ENCODE data around the gene FOXD2.

FOXD2 gene

DNA sequence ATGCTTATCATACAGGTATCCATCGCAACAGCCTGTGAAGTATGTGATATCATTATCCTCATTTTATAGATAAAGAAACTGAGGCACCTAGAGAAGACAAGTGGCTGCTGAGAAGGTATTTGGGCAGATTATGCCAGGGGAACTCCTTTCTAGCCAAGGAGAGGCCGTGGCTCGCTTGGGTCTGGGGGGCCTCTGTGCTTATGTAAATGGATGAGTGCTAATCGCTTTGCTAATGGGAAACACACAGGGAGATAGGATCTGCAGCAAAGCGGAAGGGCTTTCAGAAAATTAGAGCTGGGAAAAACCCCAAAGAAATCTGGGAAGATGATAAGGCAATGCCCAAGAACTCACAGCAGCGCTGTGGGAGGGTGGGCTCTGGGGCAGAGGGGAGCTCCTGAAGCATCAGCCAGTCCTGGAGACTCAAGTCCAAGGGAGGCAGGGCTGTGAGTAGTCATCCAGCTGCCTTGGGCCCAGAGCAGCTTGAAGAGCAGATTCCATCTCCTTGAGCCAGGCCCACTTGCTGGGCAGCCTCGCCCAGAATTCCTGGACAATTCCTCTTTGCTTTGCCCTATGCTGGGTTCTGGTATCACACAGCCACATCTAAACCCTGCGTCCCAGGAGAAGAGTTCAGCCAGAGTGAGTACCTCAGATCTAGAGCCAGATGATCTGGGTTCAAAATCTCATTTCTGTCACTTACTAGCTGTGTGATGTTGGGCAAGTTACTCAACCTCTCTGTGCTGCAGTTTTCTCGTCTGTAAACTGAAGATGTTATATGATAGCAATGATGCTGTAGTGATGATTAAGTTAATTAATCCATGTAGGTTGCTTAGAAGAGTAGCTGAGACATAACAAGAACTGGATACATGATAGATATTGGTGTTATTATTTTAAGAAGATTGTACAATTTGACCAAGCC lies 36.7 kb downstream of the FOXD2 start:
- H3K4me2 ChIP-seq (ENCODE audit: low read length), result no peak overlapping the region
- no peaks in the 10 kb centered on the region for H3K4me1 ChIP-seq (ENCODE audit: control insufficient read depth, insufficient read depth, low read length)
- no peaks in the 10 kb centered on the region for H3K9me3 ChIP-seq (replicated peaks; ENCODE audit: low read length)
- H3K27me3 ChIP-seq (ENCODE audit: control insufficient read depth, insufficient read depth, low read length), result peaks cover 9% of the 10 kb centered on the region
- H3K4me3 ChIP-seq (ENCODE audit: low read length), result no peak overlapping the region
- no peak overlapping the region for H3K9ac ChIP-seq (ENCODE audit: low read depth, low read length)
- no peaks in the 10 kb centered on the region for H3K36me3 ChIP-seq (ENCODE audit: insufficient read depth, low read length)

DNA sequence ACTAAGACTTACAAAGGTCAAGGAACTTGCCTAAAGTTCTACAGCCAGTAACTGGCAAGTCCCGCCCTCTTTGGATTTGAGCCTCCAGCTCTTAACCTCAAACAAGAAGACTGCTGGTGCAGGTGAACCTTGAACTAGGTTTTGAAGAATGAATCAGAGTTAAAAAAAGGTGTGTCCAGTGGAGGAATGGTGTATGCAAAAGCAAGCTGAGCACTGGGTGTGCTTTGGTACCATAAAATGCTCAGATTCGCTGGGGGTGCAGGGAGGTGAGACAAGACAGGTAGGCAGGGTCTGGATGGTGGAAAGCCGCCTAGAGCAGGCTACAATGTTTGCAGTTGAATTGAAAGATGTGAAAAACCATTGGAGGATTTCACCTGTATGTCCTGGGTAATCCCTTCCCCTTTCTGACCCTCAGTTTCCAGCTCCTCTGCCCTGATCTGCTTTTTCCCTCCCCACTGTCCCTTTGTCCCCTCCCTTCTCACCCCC lies 39.8 kb downstream of the FOXD2 start:
- Histone ChIP-seq H3K4me1 (ENCODE audit: control insufficient read depth, insufficient read depth, low read length) (no peaks in the 10 kb centered on the region), H3K36me3 (ENCODE audit: insufficient read depth, low read length) (no peaks in the 10 kb centered on the region), H3K27me3 (ENCODE audit: control insufficient read depth, insufficient read depth, low read length) (peaks cover 14% of the 10 kb centered on the region), H3K4me2 (ENCODE audit: low read length) (no peak overlapping the region), H3K9ac (ENCODE audit: low read depth, low read length) (no peak overlapping the region), H3K4me3 (ENCODE audit: low read length) (no peak overlapping the region), H3K9me3 (replicated peaks; ENCODE audit: low read length) (no peaks in the 10 kb centered on the region)

DNA sequence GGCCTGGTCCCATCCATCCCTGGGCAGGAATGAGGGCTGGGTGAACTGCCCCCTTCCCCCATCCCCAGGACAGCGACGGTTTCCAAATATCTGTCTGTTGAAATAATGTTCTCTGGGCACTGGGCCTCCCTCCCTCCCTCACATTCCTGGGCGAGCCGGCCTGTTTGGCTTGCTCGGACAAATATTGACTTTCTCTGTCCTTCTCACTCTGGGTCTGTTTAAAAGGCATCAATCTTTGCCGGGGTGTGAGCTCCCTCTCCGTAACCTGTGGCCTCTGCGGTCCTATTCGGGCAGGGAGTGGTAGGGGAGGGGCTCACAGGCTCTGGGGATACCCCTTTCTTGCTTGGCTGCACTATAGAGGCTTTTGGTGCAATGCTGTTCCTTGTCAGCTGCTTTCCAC lies 40.2 kb downstream of the FOXD2 start:
- Histone ChIP-seq H3K9ac (ENCODE audit: low read depth, low read length) (no peak overlapping the region), H3K9me3 (replicated peaks; ENCODE audit: low read length) (no peaks in the 10 kb centered on the region), H3K4me1 (ENCODE audit: control insufficient read depth, insufficient read depth, low read length) (no peaks in the 10 kb centered on the region), H3K4me3 (ENCODE audit: low read length) (no peak overlapping the region), H3K36me3 (ENCODE audit: insufficient read depth, low read length) (no peaks in the 10 kb centered on the region), H3K4me2 (ENCODE audit: low read length) (no peak overlapping the region), H3K27me3 (ENCODE audit: control insufficient read depth, insufficient read depth, low read length) (peaks cover 14% of the 10 kb centered on the region)

DNA sequence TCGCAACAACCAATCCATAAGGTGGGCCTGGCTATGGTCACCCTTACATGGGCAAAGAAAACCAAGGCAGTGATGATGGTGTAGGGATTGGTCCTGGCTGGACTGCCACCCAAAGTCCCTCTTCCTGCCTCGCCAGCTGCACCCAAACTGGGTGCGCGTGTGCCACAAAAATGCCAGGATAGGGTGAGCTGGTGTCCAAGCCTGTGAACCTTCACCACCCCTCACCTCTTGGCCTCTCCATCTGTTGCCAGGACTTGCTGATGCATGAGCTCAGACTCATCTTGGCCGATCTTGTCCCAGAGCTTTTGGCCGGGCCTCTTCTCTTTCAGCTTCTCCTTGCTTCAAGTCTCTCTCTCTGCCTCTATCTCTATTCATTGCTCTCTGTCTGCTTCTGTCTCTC lies 41.8 kb downstream of the FOXD2 start:
- Histone ChIP-seq H3K36me3 (ENCODE audit: insufficient read depth, low read length) (no peaks in the 10 kb centered on the region), H3K4me2 (ENCODE audit: low read length) (no peak overlapping the region), H3K9me3 (replicated peaks; ENCODE audit: low read length) (no peaks in the 10 kb centered on the region), H3K27me3 (ENCODE audit: control insufficient read depth, insufficient read depth, low read length) (peaks cover 14% of the 10 kb centered on the region), H3K4me3 (ENCODE audit: low read length) (no peak overlapping the region), H3K9ac (ENCODE audit: low read depth, low read length) (no peak overlapping the region), H3K4me1 (ENCODE audit: control insufficient read depth, insufficient read depth, low read length) (no peaks in the 10 kb centered on the region)

DNA sequence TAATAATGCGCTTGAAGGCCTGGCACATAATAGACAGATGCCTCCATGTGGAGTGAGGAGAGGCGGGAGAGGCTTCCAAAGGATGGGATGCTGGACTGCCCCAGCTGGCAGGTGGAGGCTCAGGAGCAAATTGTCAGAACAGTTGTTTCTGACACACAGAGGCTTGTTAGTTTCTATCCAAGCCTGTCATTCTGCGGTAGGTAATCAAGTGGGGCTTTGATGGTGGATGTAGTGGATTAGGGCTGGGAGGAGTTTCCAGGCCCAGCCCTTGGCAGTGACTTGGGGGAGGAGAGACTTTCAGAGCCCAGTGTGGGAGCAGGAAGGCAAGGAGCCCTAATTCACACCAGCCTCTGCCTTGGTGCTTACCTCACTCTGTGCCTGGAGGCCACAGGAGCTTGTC lies 44.1 kb downstream of the FOXD2 start:
- Histone ChIP-seq H3K4me2 (ENCODE audit: low read length) (no peak overlapping the region), H3K27me3 (ENCODE audit: control insufficient read depth, insufficient read depth, low read length) (peaks cover 9% of the 10 kb centered on the region)

DNA sequence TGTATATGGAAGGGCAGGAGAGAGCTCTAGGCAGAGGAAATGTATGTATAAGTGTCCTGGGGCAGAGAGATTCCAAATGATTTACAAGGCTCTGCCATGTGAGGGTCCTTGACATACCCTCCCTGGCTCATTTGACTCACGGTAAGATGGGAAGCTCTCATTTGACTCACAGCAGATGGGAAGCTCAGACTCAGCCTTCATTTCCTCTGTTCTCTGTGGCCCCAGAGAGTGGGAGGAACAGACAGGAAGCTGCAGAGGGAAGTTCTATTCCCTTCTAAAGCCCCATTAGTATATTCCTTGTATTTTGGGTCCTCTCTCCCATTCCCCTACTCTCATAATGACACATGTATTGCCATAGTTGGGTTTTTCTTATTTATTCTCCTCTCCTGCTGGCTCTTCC lies 44.9 kb downstream of the FOXD2 start:
- Histone ChIP-seq H3K36me3 (ENCODE audit: insufficient read depth, low read length) (no peaks in the 10 kb centered on the region), H3K9ac (ENCODE audit: low read depth, low read length) (no peak overlapping the region), H3K4me2 (ENCODE audit: low read length) (no peak overlapping the region), H3K4me1 (ENCODE audit: control insufficient read depth, insufficient read depth, low read length) (no peaks in the 10 kb centered on the region), H3K9me3 (replicated peaks; ENCODE audit: low read length) (no peaks in the 10 kb centered on the region), H3K27me3 (ENCODE audit: control insufficient read depth, insufficient read depth, low read length) (peaks cover 5% of the 10 kb centered on the region), H3K4me3 (ENCODE audit: low read length) (no peak overlapping the region)

More for the DNA sequence above, 44.1 kb downstream of the FOXD2 start:
- Histone ChIP-seq H3K9ac (ENCODE audit: low read depth, low read length) (no peak overlapping the region), H3K4me3 (ENCODE audit: low read length) (no peak overlapping the region), H3K36me3 (ENCODE audit: insufficient read depth, low read length) (no peaks in the 10 kb centered on the region), H3K4me1 (ENCODE audit: control insufficient read depth, insufficient read depth, low read length) (no peaks in the 10 kb centered on the region), H3K9me3 (replicated peaks; ENCODE audit: low read length) (no peaks in the 10 kb centered on the region)

DNA sequence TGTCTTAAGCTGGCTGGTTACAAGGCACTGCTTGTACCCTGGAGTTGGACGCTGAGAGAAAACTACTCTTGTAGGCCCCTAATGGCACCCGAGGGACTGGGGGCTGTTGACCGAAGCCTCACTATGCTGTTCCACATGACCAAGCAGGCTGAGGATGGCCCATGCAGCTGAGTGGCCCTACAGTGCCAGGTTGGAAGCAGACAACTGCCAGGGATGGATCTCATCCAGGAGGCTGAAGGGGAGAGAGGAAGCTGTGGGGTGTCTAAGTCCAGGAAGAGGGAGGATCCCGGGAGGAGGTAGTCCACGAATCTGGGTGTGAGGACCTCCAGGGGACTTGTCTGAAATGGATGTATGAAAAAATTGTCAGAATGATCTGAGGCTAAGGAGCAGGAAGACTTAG lies 45.8 kb downstream of the FOXD2 start:
- no peak overlapping the region for H3K9ac ChIP-seq (ENCODE audit: low read depth, low read length)
- no peak overlapping the region for H3K4me2 ChIP-seq (ENCODE audit: low read length)
- H3K4me3 ChIP-seq (ENCODE audit: low read length), result no peak overlapping the region
- no peaks in the 10 kb centered on the region for H3K9me3 ChIP-seq (replicated peaks; ENCODE audit: low read length)
- no peaks in the 10 kb centered on the region for H3K4me1 ChIP-seq (ENCODE audit: control insufficient read depth, insufficient read depth, low read length)
- H3K27me3 ChIP-seq (ENCODE audit: control insufficient read depth, insufficient read depth, low read length), result peaks cover 5% of the 10 kb centered on the region
- no peaks in the 10 kb centered on the region for H3K36me3 ChIP-seq (ENCODE audit: insufficient read depth, low read length)

DNA sequence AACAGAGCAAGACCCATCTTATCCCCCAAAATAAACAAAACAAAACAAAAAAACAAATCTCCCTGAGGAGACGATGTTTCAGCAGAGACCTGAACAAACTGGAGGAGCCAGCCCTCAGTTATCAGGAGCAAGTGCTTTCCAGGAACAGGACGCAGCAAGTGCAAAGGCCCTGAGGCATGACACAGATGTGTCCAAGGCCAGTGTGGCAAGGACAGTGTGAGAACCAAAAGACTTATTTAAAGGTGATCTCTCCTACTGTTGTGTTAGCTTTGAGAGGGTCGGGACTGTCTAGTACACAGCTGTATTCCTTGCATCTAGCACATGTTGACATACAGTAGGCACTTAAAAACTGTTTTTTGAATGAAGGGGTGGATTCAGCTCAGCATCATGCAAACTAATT lies 48.0 kb downstream of the FOXD2 start:
- H3K4me3 ChIP-seq (ENCODE audit: low read length), result no peak overlapping the region
- no peak overlapping the region for H3K4me2 ChIP-seq (ENCODE audit: low read length)
- no peaks in the 10 kb centered on the region for H3K36me3 ChIP-seq (ENCODE audit: insufficient read depth, low read length)
- H3K4me1 ChIP-seq (ENCODE audit: control insufficient read depth, insufficient read depth, low read length), result no peaks in the 10 kb centered on the region
- H3K9me3 ChIP-seq (replicated peaks; ENCODE audit: low read length), result no peaks in the 10 kb centered on the region
- H3K27me3 ChIP-seq (ENCODE audit: control insufficient read depth, insufficient read depth, low read length), result no peaks in the 10 kb centered on the region
- H3K9ac ChIP-seq (ENCODE audit: low read depth, low read length), result no peak overlapping the region

DNA sequence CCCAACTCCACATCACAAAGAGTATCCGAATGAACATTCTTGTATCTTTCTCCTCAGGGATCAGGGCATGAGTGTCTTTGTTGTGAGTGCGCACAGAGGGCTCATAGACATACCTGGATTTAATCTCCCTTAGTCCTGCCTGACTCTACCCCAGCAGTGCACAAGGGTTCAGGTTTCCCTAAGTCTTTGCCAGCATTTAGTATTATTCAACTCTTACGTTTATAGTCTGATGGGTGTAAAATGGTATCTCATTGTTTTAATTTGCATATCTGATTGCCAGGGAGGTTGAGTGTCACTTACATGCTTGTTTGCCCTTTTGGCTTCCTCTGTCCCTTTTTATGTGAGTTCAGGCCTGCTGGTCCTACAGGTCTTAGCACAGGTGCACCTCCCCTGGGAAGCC lies 49.5 kb downstream of the FOXD2 start:
- H3K4me1 ChIP-seq (ENCODE audit: control insufficient read depth, insufficient read depth, low read length), result no peaks in the 10 kb centered on the region
- H3K36me3 ChIP-seq (ENCODE audit: insufficient read depth, low read length), result no peaks in the 10 kb centered on the region
- H3K27me3 ChIP-seq (ENCODE audit: control insufficient read depth, insufficient read depth, low read length), result peaks cover 8% of the 10 kb centered on the region
- H3K9me3 ChIP-seq (replicated peaks; ENCODE audit: low read length), result no peaks in the 10 kb centered on the region
- no peak overlapping the region for H3K4me3 ChIP-seq (ENCODE audit: low read length)
- no peak overlapping the region for H3K9ac ChIP-seq (ENCODE audit: low read depth, low read length)
- H3K4me2 ChIP-seq (ENCODE audit: low read length), result no peak overlapping the region

DNA sequence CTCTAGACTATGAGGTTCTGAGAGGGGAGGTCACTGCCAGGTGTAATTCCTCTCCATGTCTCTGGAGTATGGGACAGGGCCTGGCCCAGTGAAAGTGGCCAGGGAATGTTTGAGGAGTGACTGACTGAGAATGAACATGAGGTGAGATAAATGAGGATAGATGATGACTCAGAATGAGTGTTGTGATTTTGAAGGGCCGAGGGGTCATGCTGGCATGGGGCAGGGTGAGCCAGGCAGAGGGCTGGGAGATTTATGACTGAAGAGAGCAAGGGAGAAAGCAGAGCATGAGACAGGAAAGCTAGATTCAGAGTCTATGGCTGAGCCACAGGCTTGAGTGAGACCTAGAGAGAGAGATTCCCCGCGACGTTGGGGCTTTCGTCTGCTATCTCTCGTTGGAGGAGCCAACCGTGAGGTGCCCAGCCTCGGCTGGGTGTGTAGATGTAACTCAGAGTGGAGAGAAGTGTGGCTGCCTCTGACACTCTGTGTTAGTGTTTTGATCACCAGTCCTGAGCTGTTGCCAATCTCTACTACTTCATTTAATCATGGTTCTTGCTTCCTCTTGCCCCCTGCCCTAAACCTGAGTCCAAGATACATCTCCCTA lies 50.1 kb downstream of the FOXD2 start:
- Histone ChIP-seq H3K36me3 (ENCODE audit: insufficient read depth, low read length) (no peaks in the 10 kb centered on the region), H3K9ac (ENCODE audit: low read depth, low read length) (no peak overlapping the region), H3K4me1 (ENCODE audit: control insufficient read depth, insufficient read depth, low read length) (no peaks in the 10 kb centered on the region), H3K4me2 (ENCODE audit: low read length) (no peak overlapping the region), H3K9me3 (replicated peaks; ENCODE audit: low read length) (no peaks in the 10 kb centered on the region), H3K4me3 (ENCODE audit: low read length) (no peak overlapping the region), H3K27me3 (ENCODE audit: control insufficient read depth, insufficient read depth, low read length) (peaks cover 8% of the 10 kb centered on the region)
